Astrocyte of the spinal cord (primary cell): ENCODE results near the gene PBX4.

Source experiments
- DNase-seq: peaks from one replicate; pipeline ENCODE4 v3.0.0; 2011; ENCODE audit warnings: low read depth, low spot score
- H3K4me3 ChIP-seq: 2 replicates; pipeline ENCODE4 v1.5.1; 2011; ENCODE audit warnings: low read depth, mild to moderate bottlenecking, low read length, moderate library complexity
- in situ Hi-C: cut with HindIII; loops from 2 replicates; pipeline ENCODE4 v1.10.0; 2017; ENCODE audit warnings: low sequenced_read_pairs
- TF ChIP-seq, protein P1 (sequence below): IDR thresholded peaks from 2 replicates; pipeline ENCODE4 v1.5.1; 2012; ENCODE audit warnings: low read depth, mild to moderate bottlenecking, low read length, inconsistent platforms

Gene PBX4

DNA sequence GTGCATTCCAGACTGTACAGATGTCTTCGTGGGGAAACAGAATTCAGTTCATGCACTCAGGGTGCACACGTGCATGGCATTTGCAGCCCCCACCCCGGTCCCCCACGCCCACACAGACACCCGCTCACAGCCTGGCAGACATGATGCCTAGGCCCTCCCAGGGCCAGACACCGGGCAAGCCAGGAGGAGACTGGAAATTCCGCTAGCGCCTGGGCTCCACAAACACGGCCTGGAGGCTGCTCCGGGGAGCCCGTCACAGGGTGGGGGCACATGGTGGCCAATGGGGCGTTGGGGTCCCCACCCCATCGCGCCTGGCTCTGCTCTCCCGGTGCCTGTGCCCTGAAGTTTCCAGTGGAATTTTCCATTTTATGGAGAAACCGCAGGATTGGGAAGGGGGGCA lies 76.9 kb downstream of the PBX4 start:
- in situ Hi-C loops = no loop called here
- TF ChIP-seq, protein P1, sequence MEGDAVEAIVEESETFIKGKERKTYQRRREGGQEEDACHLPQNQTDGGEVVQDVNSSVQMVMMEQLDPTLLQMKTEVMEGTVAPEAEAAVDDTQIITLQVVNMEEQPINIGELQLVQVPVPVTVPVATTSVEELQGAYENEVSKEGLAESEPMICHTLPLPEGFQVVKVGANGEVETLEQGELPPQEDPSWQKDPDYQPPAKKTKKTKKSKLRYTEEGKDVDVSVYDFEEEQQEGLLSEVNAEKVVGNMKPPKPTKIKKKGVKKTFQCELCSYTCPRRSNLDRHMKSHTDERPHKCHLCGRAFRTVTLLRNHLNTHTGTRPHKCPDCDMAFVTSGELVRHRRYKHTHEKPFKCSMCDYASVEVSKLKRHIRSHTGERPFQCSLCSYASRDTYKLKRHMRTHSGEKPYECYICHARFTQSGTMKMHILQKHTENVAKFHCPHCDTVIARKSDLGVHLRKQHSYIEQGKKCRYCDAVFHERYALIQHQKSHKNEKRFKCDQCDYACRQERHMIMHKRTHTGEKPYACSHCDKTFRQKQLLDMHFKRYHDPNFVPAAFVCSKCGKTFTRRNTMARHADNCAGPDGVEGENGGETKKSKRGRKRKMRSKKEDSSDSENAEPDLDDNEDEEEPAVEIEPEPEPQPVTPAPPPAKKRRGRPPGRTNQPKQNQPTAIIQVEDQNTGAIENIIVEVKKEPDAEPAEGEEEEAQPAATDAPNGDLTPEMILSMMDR = no peak

DNA sequence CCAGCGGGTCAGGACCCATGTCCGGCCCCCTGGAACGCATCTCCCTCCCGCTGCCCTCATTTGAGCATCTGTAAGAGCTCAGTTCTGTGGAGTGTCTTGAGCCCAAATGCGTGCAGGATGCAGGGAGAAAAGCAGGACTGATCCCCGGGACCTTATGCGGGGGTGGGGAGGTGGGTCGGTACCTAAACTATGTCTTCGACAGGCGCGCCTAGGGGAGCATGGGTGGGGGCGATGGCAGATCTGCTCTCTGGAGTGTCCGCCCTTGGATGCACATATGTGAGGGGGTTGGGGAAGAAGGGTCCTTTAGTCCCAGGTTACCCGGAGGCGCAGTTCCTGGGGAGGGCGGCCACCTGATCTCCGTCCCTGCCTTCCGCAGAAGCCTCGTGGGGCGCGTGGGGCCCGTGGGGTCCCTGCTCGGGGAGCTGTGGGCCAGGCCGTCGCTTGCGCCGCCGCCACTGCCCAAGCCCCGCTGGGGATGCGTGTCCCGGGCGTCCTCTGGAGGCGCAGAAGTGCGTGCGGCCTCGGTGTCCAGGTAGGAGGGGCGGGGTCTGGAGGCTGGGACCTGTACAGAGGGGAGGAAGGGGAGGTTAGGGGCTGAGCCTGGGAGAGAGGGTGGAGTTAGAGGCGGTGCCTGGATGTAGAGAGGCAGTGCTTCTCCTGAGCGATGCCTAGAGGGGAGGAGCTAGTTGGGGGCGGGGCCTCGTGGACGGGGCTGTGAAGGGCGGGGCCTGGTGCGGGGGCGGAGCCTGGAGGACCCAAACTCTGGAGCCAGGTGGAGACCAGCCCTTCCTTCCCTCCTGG lies 77.6 kb downstream of the PBX4 start:
- TF ChIP-seq, protein P1 = no peak
- in situ Hi-C loops = no loop called here
- DNase-seq = no peak
- peak overlapping the region; percentile 13 for H3K4me3 ChIP-seq

More for the DNA sequence above, 76.9 kb downstream of the PBX4 start:
- no peak overlapping the region for H3K4me3 ChIP-seq
- no peak for DNase-seq

DNA sequence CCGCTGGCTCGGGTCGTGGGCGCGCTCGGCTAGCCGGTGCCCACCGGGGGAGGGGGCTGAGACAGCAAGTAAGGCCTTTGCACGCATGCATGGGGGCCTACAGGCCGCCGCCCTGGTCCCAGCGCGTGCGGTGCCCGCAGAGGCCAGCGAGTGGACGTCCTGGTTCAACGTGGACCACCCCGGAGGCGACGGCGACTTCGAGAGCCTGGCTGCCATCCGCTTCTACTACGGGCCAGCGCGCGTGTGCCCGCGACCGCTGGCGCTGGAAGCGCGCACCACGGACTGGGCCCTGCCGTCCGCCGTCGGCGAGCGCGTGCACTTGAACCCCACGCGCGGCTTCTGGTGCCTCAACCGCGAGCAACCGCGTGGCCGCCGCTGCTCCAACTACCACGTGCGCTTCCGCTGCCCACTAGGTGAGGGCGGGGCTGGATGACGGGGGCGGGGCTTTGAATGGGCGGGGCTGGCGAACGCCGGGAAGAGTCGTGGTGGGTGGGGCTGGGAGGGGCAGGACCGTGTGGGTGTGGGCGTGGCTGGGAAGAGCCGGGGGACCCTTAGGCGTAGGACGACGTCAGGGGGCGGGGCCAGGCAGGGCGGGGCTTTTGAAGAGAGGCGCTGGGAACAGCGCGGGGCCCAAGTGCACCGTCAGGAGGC lies 78.3 kb downstream of the PBX4 start:
- TF ChIP-seq, protein P1 = no peak
- in situ Hi-C loops = no loop called here
- no peak overlapping the region for H3K4me3 ChIP-seq
- DNase-seq = peak; percentile 62

DNA sequence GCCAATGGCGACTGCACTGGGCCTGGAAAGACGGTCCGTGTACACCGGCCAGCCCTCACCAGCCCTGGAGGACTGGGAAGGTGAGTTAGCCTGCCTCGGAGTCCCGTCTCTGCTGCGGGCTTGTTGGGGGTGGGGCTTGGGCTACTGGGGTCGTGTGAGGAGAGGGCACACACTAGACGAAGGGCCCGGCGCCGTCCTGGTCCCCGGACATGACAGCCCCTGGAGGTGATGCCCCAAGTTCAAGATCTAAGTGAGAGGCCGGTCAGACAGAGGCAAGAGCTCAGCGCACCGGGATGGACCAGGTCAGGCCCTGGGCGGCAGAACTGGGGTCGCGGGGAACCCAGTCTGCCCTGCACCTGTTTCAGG lies 78.8 kb downstream of the PBX4 start:
- TF ChIP-seq, protein P1 = no peak
- DNase-seq = no peak
- H3K4me3 ChIP-seq = no peak overlapping the region
- in situ Hi-C loops = no loop called here

DNA sequence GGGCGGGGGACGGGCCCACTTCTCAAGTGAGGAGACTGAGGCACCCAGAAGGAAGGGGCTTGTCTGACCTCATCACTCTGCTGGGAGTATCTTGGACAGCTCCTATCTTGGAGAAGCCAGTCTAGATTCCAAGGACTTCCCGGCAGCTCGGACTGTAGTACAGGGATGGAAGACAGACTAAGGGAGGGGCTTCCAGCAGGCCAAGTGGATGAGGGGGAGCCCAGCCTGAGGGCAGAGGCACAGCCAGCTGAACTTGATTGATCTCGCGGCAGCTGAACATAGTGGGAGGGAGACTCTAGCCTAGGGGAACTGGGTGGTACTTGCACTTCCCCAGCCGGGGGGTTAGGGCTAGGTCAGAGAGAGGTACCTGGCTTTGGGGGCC lies 79.7 kb downstream of the PBX4 start:
- TF ChIP-seq, protein P1 = no peak
- in situ Hi-C loops = no loop called here
- no peak for DNase-seq
- no peak overlapping the region for H3K4me3 ChIP-seq

DNA sequence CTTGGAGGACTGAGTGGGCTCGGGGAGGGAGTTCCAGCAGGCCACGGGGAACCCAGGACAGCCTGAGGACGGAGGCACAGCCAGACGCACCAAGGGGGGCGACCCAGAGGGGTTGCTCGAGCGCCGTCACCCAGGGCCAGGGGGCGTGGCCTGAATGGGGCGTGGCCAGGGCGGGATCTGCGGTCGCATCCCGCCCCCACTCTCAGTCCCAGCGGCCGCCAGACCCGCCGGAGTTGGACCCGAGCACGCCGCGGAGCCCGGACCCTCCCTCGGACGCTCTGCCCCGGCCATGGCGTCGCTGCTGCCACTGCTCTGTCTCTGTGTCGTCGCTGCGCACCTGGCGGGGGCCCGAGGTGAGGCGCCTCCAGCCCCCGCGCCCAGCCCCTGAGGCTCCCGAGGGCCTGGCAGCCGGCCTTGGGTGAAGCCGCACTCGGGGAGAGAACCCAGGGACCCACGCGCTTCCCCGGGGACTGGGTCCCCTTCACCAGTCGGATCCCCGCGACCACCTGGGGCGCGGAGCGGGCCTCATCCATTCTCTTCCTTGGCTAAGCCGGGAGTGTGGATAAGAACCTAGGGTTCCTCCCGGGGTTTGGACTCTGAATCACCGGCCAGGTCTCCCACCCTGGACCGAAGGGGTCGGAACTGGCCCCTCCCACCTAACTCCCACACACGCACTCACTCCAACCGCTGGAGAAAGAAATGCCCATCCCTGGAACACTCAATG lies 80.3 kb downstream of the PBX4 start, which contains the start of gene CILP2:
Gene CILP2 (plus strand): TSS at position 205 of the 724 bp plus-strand sequence. CDS start 85 bp downstream, at position 290.
- DNase-seq = no peak
- TF ChIP-seq, protein P1 = no peak
- in situ Hi-C loops = no loop called here
- no peak within 1 kb of the TSS for H3K4me3 ChIP-seq
